Astrocyte (in vitro differentiated cells and primary cell): ENCODE results near the gene AMY1B. TPM values are rescaled to one million over a fixed set of nuclear protein-coding genes. Genes with fewer than 3 reads are reported as not detected.
"Not testable (repeated sequence)": the region's sequence is repeated elsewhere in the genome, so short reads cannot be mapped to it uniquely, and the experiment has no call there.

Experiments used
- DNase-seq: peaks from one replicate; pipeline ENCODE4 v3.0.0-alpha.2; 2010; ENCODE audit warnings: low read depth
- FAIRE-seq: peaks from 2 replicates; lab custom pipeline; 2011; peaks lifted over from hg19 to GRCh38; lab: Jason Lieb, UNC
- H2AFZ ChIP-seq: 2 replicates; pipeline ENCODE4 v1.6.0; 2012; ENCODE audit warnings: low read depth, low read length, inconsistent platforms
- H3K27ac ChIP-seq: 2 replicates; pipeline ENCODE4 v1.5.1; 2011; ENCODE audit warnings: low read depth, low read length, inconsistent platforms
- H3K27me3 ChIP-seq: 2 replicates; pipeline ENCODE4 v1.6.0; 2011; ENCODE audit warnings: low read length, inconsistent platforms; ENCODE audit not compliant: insufficient read depth
- H3K36me3 ChIP-seq: 2 replicates; pipeline ENCODE4 v1.5.1; 2011; ENCODE audit warnings: low read length, inconsistent platforms; ENCODE audit not compliant: insufficient read depth
- H3K4me1 ChIP-seq: 2 replicates; pipeline ENCODE4 v1.5.1; 2011; ENCODE audit warnings: low read length, inconsistent platforms; ENCODE audit not compliant: insufficient read depth
- H3K4me2 ChIP-seq: 2 replicates; pipeline ENCODE4 v1.6.0; 2012; ENCODE audit warnings: low read length, inconsistent platforms
- H3K4me3 ChIP-seq: 2 replicates; pipeline ENCODE4 v1.5.1; 2011; ENCODE audit warnings: low read depth, mild to moderate bottlenecking, low read length, inconsistent platforms; ENCODE audit not compliant: insufficient read depth
- H3K79me2 ChIP-seq: 2 replicates; pipeline ENCODE4 v1.6.0; 2012; ENCODE audit warnings: mild to moderate bottlenecking, low read length, inconsistent platforms; ENCODE audit not compliant: insufficient read depth
- H3K9ac ChIP-seq: 2 replicates; pipeline ENCODE4 v1.6.0; 2012; ENCODE audit warnings: mild to moderate bottlenecking, low read length, inconsistent platforms
- H3K9me3 ChIP-seq: 2 replicates; pipeline ENCODE4 v1.5.1; 2012; ENCODE audit warnings: low read depth, mild to moderate bottlenecking, low read length, inconsistent platforms; ENCODE audit not compliant: insufficient read depth
- H4K20me1 ChIP-seq: 2 replicates; pipeline ENCODE4 v1.6.0; 2012; ENCODE audit warnings: low read length, inconsistent platforms; ENCODE audit not compliant: insufficient read depth
- H3K27ac Mint-ChIP-seq: one replicate; pipeline ENCODE4 v1.8.0; 2021; ENCODE audit warnings: mild to moderate bottlenecking, mixed read lengths; ENCODE audit not compliant: unreplicated experiment
- H3K27me3 Mint-ChIP-seq: one replicate; pipeline ENCODE4 v1.8.0; 2021; ENCODE audit warnings: low read depth, mixed read lengths; ENCODE audit not compliant: unreplicated experiment
- H3K36me3 Mint-ChIP-seq: one replicate; pipeline ENCODE4 v1.8.0; 2021; ENCODE audit warnings: low read depth, mixed read lengths; ENCODE audit not compliant: unreplicated experiment
- H3K4me1 Mint-ChIP-seq: one replicate; pipeline ENCODE4 v1.8.0; 2021; ENCODE audit warnings: low read depth, mixed read lengths; ENCODE audit not compliant: unreplicated experiment
- H3K4me3 Mint-ChIP-seq: one replicate; pipeline ENCODE4 v1.8.0; 2021; ENCODE audit warnings: mild to moderate bottlenecking, moderate library complexity, mixed read lengths; ENCODE audit not compliant: unreplicated experiment
- H3K9me3 Mint-ChIP-seq: one replicate; pipeline ENCODE4 v1.8.0; 2021; ENCODE audit warnings: mild to moderate bottlenecking, mixed read lengths; ENCODE audit not compliant: unreplicated experiment
- total RNA-seq: library from RNA; stranded (reverse); gene quantifications from 2 replicates; pipeline ENCODE4 v1.2.1, GENCODE V29; 2021

AMY1B gene
- total RNA-seq, 1 donor from 2014 or later: not detected

DNA sequence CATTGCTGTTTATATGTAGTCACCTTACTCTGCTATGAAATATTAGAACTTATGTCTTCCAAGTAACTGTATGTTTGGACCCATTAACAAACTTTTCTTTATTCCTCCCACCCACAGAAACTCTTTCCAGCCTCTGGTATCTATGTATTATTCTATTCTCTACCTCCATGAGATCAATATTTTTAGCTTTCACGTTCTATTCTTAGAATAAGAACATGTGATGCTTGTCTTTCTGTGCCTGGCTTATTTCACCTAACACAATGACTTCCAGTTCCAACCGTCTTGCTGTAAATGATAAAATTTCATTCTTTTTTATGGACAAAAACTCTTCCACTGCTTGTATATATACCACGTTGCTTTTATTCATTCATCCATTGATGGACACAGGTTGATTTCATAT, 54.8 kb downstream of the AMY1B start:
- H3K36me3 Mint-ChIP-seq, DNase-seq: not testable (repeated sequence)

More for the DNA sequence above, 54.8 kb downstream of the AMY1B start:
- H3K4me2 ChIP-seq, H3K27me3 Mint-ChIP-seq, H3K36me3 ChIP-seq, H3K4me1 ChIP-seq, H3K27me3 ChIP-seq, H3K9me3 Mint-ChIP-seq, FAIRE-seq, H3K27ac ChIP-seq, H3K9me3 ChIP-seq, H3K27ac Mint-ChIP-seq, H3K9ac ChIP-seq, H3K79me2 ChIP-seq, H3K4me3 Mint-ChIP-seq, H2AFZ ChIP-seq, H3K4me3 ChIP-seq, H3K4me1 Mint-ChIP-seq, H4K20me1 ChIP-seq: not testable (repeated sequence)

Other genes with a start within 250 kb of the AMY1B start
- gene RNPC3, start 170.5 kb downstream of the AMY1B start, total RNA-seq: 11.3 and 12.7 TPM in 2 replicates
- 1.7 and 2.1 TPM in 2 replicates for gene AMY2B, start 124.6 kb downstream of the AMY1B start, total RNA-seq
- gene AMY2A, start 78.8 kb downstream of the AMY1B start, total RNA-seq: not detected in 2 replicates
- not detected in 2 replicates for gene AMY1A, start 40.5 kb downstream of the AMY1B start, total RNA-seq
- gene AMY1C, start 53.7 kb upstream of the AMY1B start, total RNA-seq: not detected in 2 replicates